WTC11 (cell line): Measurements from ENCODE around the gene THOP1. TPM values are rescaled to one million over a fixed set of nuclear protein-coding genes. Genes with fewer than 3 reads are reported as not detected.

ENCODE experiments used
- ATAC-seq: fragments of 200-7000 bp; cut with Tn5 transposase; 2 replicates; pipeline ENCODE4 v1.10.0; 2021; ENCODE audit warnings: mild to moderate bottlenecking, moderate library complexity
- CTCF ChIA-PET: fragments of 300-600 bp; sonication (Branson Sonifier 250); formaldehyde crosslinking; loops from one replicate; lab custom pipeline; 2021; ENCODE audit warnings: antibody characterized with exemption; lab: Charles Lee
- POLR2A ChIA-PET: fragments of 350-600 bp; sonication (Branson Sonifier 250); formaldehyde crosslinking; loops from one replicate; lab custom pipeline; 2021; ENCODE audit warnings: antibody characterized with exemption; lab: Charles Lee
- DNase-seq: peaks from one replicate; pipeline ENCODE4 v3.0.0; 2021; ENCODE audit warnings: low spot score
- H3K27ac Mint-ChIP-seq: 2 replicates; pipeline ENCODE4 v1.8.0; 2021; ENCODE audit warnings: mixed read lengths
- H3K27me3 Mint-ChIP-seq: 2 replicates; pipeline ENCODE4 v1.8.0; 2021; ENCODE audit warnings: low read depth, mild to moderate bottlenecking, moderate library complexity, mixed read lengths
- H3K36me3 Mint-ChIP-seq: 2 replicates; pipeline ENCODE4 v1.8.0; 2021; ENCODE audit warnings: mixed read lengths
- H3K4me1 Mint-ChIP-seq: 2 replicates; pipeline ENCODE4 v1.8.0; 2022; ENCODE audit warnings: mixed read lengths
- H3K4me3 Mint-ChIP-seq: 2 replicates; pipeline ENCODE4 v1.8.0; 2021; ENCODE audit warnings: mild to moderate bottlenecking, moderate library complexity, mixed read lengths
- H3K9me3 Mint-ChIP-seq: 2 replicates; pipeline ENCODE4 v1.8.0; 2021; ENCODE audit warnings: mixed read lengths
- ARID4B ChIP-seq: sonication (generic); formaldehyde crosslinking; IDR thresholded peaks from 2 replicates; pipeline ENCODE4 v1.8.0; 2023; ENCODE audit warnings: missing genetic modification reagents, mild to moderate bottlenecking, borderline replicate concordance
- ATF3 ChIP-seq: sonication (generic); formaldehyde crosslinking; conservative IDR thresholded peaks from 2 replicates; pipeline ENCODE4 v1.8.1; 2022; ENCODE audit warnings: mild to moderate bottlenecking, missing genetic modification reagents
- CTCF ChIP-seq: fragments of 200-600 bp; IDR thresholded peaks from 2 replicates; pipeline ENCODE4 v1.8.0; 2022; ENCODE audit warnings: antibody characterized with exemption
- EMX1 ChIP-seq: fragments of 250-450 bp; sonication (Bioruptor Pico); IDR thresholded peaks from 2 replicates; pipeline ENCODE4 v1.8.0; 2021; ENCODE audit warnings: mild to moderate bottlenecking
- FOXP1 ChIP-seq: sonication (generic); formaldehyde crosslinking; IDR thresholded peaks from 2 replicates; pipeline ENCODE4 v1.8.0; 2022; ENCODE audit warnings: missing genetic modification reagents, mild to moderate bottlenecking, moderate library complexity, borderline replicate concordance
- HMGA2 ChIP-seq: fragments of 250-450 bp; sonication (Bioruptor Pico); IDR thresholded peaks from 2 replicates; pipeline ENCODE4 v1.4.0; 2021; ENCODE audit warnings: mild to moderate bottlenecking, moderate library complexity
- JAZF1 ChIP-seq: fragments of 250-450 bp; sonication (Bioruptor Pico); IDR thresholded peaks from 2 replicates; pipeline ENCODE4 v1.9.0; 2021; ENCODE audit warnings: moderate library complexity, mild to moderate bottlenecking, inconsistent platforms
- KAT7 ChIP-seq: sonication (generic); formaldehyde crosslinking; IDR thresholded peaks from 2 replicates; pipeline ENCODE4 v1.8.1; 2023; ENCODE audit warnings: missing genetic modification reagents, mild to moderate bottlenecking, borderline replicate concordance
- MAX ChIP-seq: sonication (generic); formaldehyde crosslinking; IDR thresholded peaks from 2 replicates; pipeline ENCODE4 v1.8.0; 2022; ENCODE audit warnings: mild to moderate bottlenecking, missing genetic modification reagents
- NFATC4 ChIP-seq: fragments of 250-450 bp; sonication (Bioruptor Pico); IDR thresholded peaks from 2 replicates; pipeline ENCODE4 v1.9.0; 2021; ENCODE audit warnings: mild to moderate bottlenecking
- NFE2L1 ChIP-seq: sonication (generic); formaldehyde crosslinking; IDR thresholded peaks from 2 replicates; pipeline ENCODE4 v1.8.1; 2023; ENCODE audit warnings: missing genetic modification reagents
- TCF7 ChIP-seq: sonication (generic); formaldehyde crosslinking; IDR thresholded peaks from 2 replicates; pipeline ENCODE4 v1.8.0; 2022; ENCODE audit warnings: mild to moderate bottlenecking, low read depth, missing genetic modification reagents, moderate library complexity
- ZNF121 ChIP-seq: sonication (generic); formaldehyde crosslinking; IDR thresholded peaks from 2 replicates; pipeline ENCODE4 v1.8.0; 2023; ENCODE audit warnings: missing genetic modification reagents
- ZNF263 ChIP-seq: sonication (generic); formaldehyde crosslinking; IDR thresholded peaks from 2 replicates; pipeline ENCODE4 v1.8.1; 2022; ENCODE audit warnings: low read depth, mild to moderate bottlenecking, moderate library complexity, missing genetic modification reagents
- ZNF317 ChIP-seq: sonication (generic); formaldehyde crosslinking; IDR thresholded peaks from 2 replicates; pipeline ENCODE4 v1.8.1; 2023; ENCODE audit warnings: low read depth, mild to moderate bottlenecking, moderate library complexity, missing genetic modification reagents, borderline replicate concordance
- ZNF671 ChIP-seq: fragments of 250-450 bp; sonication (Bioruptor Pico); IDR thresholded peaks from 2 replicates; pipeline ENCODE4 v1.8.0; 2021; ENCODE audit warnings: mild to moderate bottlenecking
- total RNA-seq: library from RNA; stranded (reverse); gene quantifications from 3 replicates; pipeline ENCODE4 v1.2.3, GENCODE V29; 2021
- TF ChIP-seq, protein P1 (sequence below): sonication (generic); formaldehyde crosslinking; IDR thresholded peaks from 2 replicates; pipeline ENCODE4 v1.8.1; 2023; ENCODE audit warnings: mild to moderate bottlenecking, missing genetic modification reagents

The THOP1 gene
- total RNA-seq, 1 experiment from 2014 or later = 181 TPM

GRCh38 chr19:2744113-2744512, 41.2 kb upstream of the THOP1 start (continued):
- TF ChIP-seq, protein P1, sequence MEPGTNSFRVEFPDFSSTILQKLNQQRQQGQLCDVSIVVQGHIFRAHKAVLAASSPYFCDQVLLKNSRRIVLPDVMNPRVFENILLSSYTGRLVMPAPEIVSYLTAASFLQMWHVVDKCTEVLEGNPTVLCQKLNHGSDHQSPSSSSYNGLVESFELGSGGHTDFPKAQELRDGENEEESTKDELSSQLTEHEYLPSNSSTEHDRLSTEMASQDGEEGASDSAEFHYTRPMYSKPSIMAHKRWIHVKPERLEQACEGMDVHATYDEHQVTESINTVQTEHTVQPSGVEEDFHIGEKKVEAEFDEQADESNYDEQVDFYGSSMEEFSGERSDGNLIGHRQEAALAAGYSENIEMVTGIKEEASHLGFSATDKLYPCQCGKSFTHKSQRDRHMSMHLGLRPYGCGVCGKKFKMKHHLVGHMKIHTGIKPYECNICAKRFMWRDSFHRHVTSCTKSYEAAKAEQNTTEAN (CRISPR knock-in tag) = no peak
- TF ChIP-seq HMGA2 (CRISPR knock-in tag) = no peak
- no peak for TF ChIP-seq ATF3 (CRISPR knock-in tag)
- no peak for TF ChIP-seq ZNF671 (CRISPR knock-in tag)
- no peak for TF ChIP-seq ZNF263
- TF ChIP-seq JAZF1 (CRISPR knock-in tag) = no peak
- no peak for TF ChIP-seq CTCF
- TF ChIP-seq KAT7 = no peak
- TF ChIP-seq EMX1 (CRISPR knock-in tag) = no peak
- no peak for TF ChIP-seq NFATC4
- no peak for TF ChIP-seq ARID4B (CRISPR knock-in tag)

GRCh38 chr19:2747349-2747748, 38.0 kb upstream of the THOP1 start:
- Mint-ChIP-seq H3K4me3 (no peak overlapping the region), H3K9me3 (no peaks in the 10 kb centered on the region), H3K27me3 (peaks cover 18% of the 10 kb centered on the region), H3K27ac (no peak overlapping the region), H3K36me3 (no peaks in the 10 kb centered on the region), H3K4me1 (no peaks in the 10 kb centered on the region)
- DNase-seq (no peak), ATAC-seq (no peak)
- ChIA-PET POLR2A (no interaction called here), CTCF (interaction anchor here (5.7 kb wide), 1 partner anchor 99 kb away, joined by 76 read pairs; no protein-coding TSS in a partner anchor)
- no peak for TF ChIP-seq TCF7 (CRISPR knock-in tag)
- no peak for TF ChIP-seq NFATC4

GRCh38 chr19:2750808-2751437, 34.4 kb upstream of the THOP1 start:
- ChIA-PET POLR2A (no interaction called here), CTCF (interaction anchor here (5.7 kb wide), 1 partner anchor 102 kb away, joined by 76 read pairs; no protein-coding TSS in a partner anchor)
- ATAC-seq (no peak), DNase-seq (no peak)
- peaks cover 9% of the 10 kb centered on the region for H3K27me3 Mint-ChIP-seq
- no peaks in the 10 kb centered on the region for H3K9me3 Mint-ChIP-seq
- TF ChIP-seq ZNF317 (no peak), CTCF (no peak), FOXP1 (CRISPR knock-in tag) (no peak), NFE2L1 (no peak), MAX (CRISPR knock-in tag) (no peak), ZNF121 (CRISPR knock-in tag) (no peak)
- H3K4me1 Mint-ChIP-seq = no peaks in the 10 kb centered on the region
- no peak overlapping the region for H3K27ac Mint-ChIP-seq
- peaks cover 12% of the 10 kb centered on the region for H3K36me3 Mint-ChIP-seq
- no peak overlapping the region for H3K4me3 Mint-ChIP-seq
